ENCODE measurements around the gene TAF10. TPM values are rescaled to one million over a fixed set of nuclear protein-coding genes. Genes with fewer than 3 reads are reported as not detected.

The TAF10 gene
- total RNA-seq, 2 experiments from 2014 or later: 159 to 161 TPM

GRCh38 chr11:6617315-6617781, 5.3 kb upstream of the TAF10 start:
- H3K36me3 Mint-ChIP-seq (ENCODE audit: low read depth): peaks cover 18% of the 10 kb centered on the region
- CTCF ChIA-PET: interaction anchor here (0.6 to 4.4 kb wide), 13 partner anchors 8 to 238 kb away, joined by 3 to 59 read pairs (median 4); partner anchors contain the start of genes ILK, MRPL17 and RRP8

GRCh38 chr11:6616596-6617250, 4.7 kb upstream of the TAF10 start:
- H3K36me3 Mint-ChIP-seq (ENCODE audit: low read depth): peaks cover 18% of the 10 kb centered on the region
- H3K27ac Mint-ChIP-seq: no peak overlapping the region
- no peaks in the 10 kb centered on the region for H3K27me3 Mint-ChIP-seq
- peak overlapping the region; percentile 18 for H3K4me3 Mint-ChIP-seq
- CTCF ChIA-PET: interaction anchor here (0.5 to 4.4 kb wide), 5 partner anchors 51 to 241 kb away, joined by 3 to 59 read pairs (median 6); partner anchors contain the start of gene MRPL17
- peaks cover 6% of the 10 kb centered on the region for H3K4me1 Mint-ChIP-seq
- DNase-seq: no peak
- no peaks in the 10 kb centered on the region for H3K9me3 Mint-ChIP-seq
- POLR2A ChIA-PET: interaction anchor here (1.3 to 6.6 kb wide), 4 partner anchors 10 to 66 kb away, joined by 5 to 108 read pairs (median 34); partner anchors contain the start of genes ILK, MRPL17 and RRP8

More at GRCh38 chr11:6617315-6617781, 5.3 kb upstream of the TAF10 start:
- Mint-ChIP-seq H3K4me1 (peaks cover 6% of the 10 kb centered on the region), H3K4me3 (no peak overlapping the region), H3K27me3 (no peaks in the 10 kb centered on the region), H3K9me3 (no peaks in the 10 kb centered on the region), H3K27ac (no peak overlapping the region)
- POLR2A ChIA-PET: interaction anchor here (0.8 to 6.6 kb wide), 13 partner anchors 10 to 239 kb away, joined by 3 to 108 read pairs (median 15); partner anchors contain the start of genes APBB1, ARFIP2, ILK and MRPL17
- no peak for DNase-seq

GRCh38 chr11:6615882-6616585, 4.0 kb upstream of the TAF10 start:
- Mint-ChIP-seq H3K4me1 (peaks cover 12% of the 10 kb centered on the region), H3K27ac (no peak overlapping the region), H3K4me3 (no peak overlapping the region), H3K9me3 (no peaks in the 10 kb centered on the region), H3K27me3 (no peaks in the 10 kb centered on the region), H3K36me3 (ENCODE audit: low read depth) (peaks cover 24% of the 10 kb centered on the region)
- ChIA-PET CTCF (interaction anchor here (0.5 to 1.3 kb wide), 2 partner anchors 67 to 240 kb away, joined by 3 to 6 read pairs; partner anchors contain the start of gene MRPL17), POLR2A (interaction anchor here (1.3 kb wide), 1 partner anchor 9 kb away, joined by 5 read pairs; no protein-coding TSS in a partner anchor)
- DNase-seq: no peak

GRCh38 chr11:6615046-6615445, 3.0 kb upstream of the TAF10 start:
- POLR2A ChIA-PET: interaction anchor here (1.3 kb wide), 1 partner anchor 8 kb away, joined by 5 read pairs; no protein-coding TSS in a partner anchor
- no peaks in the 10 kb centered on the region for H3K9me3 Mint-ChIP-seq
- H3K4me1 Mint-ChIP-seq: peaks cover 22% of the 10 kb centered on the region
- H3K27me3 Mint-ChIP-seq: no peaks in the 10 kb centered on the region
- no peak overlapping the region for H3K4me3 Mint-ChIP-seq
- peaks cover 34% of the 10 kb centered on the region for H3K36me3 Mint-ChIP-seq (ENCODE audit: low read depth)
- no peak for DNase-seq
- CTCF ChIA-PET: no interaction called here
- no peak overlapping the region for H3K27ac Mint-ChIP-seq

- Mint-ChIP-seq H3K36me3 (ENCODE audit: low read depth) (peaks cover 40% of the 10 kb centered on the region), H3K9me3 (no peaks in the 10 kb centered on the region), H3K4me3 (no peak overlapping the region), H3K27me3 (no peaks in the 10 kb centered on the region), H3K27ac (no peak overlapping the region), H3K4me1 (peaks cover 28% of the 10 kb centered on the region)
- CTCF ChIA-PET: interaction anchor here (1.0 kb wide), 1 partner anchor 69 kb away, joined by 3 read pairs; the partner anchor contains the start of gene MRPL17
- POLR2A ChIA-PET: interaction anchor here (3.6 kb wide), 1 partner anchor 11 kb away, joined by 27 read pairs; the partner anchor contains the start of genes ILK and RRP8
- no peak for DNase-seq
Observed at GRCh38 chr11:6614446-6614845, 2.4 kb upstream of the TAF10 start.

GRCh38 chr11:6613496-6613895, 1.5 kb upstream of the TAF10 start:
- Mint-ChIP-seq H3K4me3 (no peak overlapping the region), H3K4me1 (peaks cover 36% of the 10 kb centered on the region), H3K27ac (no peak overlapping the region), H3K36me3 (ENCODE audit: low read depth) (peaks cover 49% of the 10 kb centered on the region), H3K9me3 (no peaks in the 10 kb centered on the region), H3K27me3 (no peaks in the 10 kb centered on the region)
- ChIA-PET POLR2A (interaction anchor here (0.8 to 3.6 kb wide), 11 partner anchors 8 to 212 kb away, joined by 3 to 37 read pairs (median 5); partner anchors contain the start of genes ARFIP2, ILK, MRPL17 and RRP8), CTCF (interaction anchor here (0.7 to 3.1 kb wide), 10 partner anchors 8 to 235 kb away, joined by 3 to 30 read pairs (median 3); partner anchors contain the start of genes ILK, MRPL17 and RRP8)
- DNase-seq: no peak

- CTCF ChIA-PET: interaction anchor here (0.6 to 3.1 kb wide), 9 partner anchors 9 to 233 kb away, joined by 3 to 30 read pairs (median 4); partner anchors contain the start of genes ARFIP2, ILK, MRPL17 and RRP8
Observed at GRCh38 chr11:6611963-6612212, 128 bp downstream of the TAF10 start.

GRCh38 chr11:6611092-6611962, 689 bp downstream of the TAF10 start:
- peak overlapping the region; percentile 87 for H3K27ac Mint-ChIP-seq
- ChIA-PET POLR2A (interaction anchor here (0.7 to 3.6 kb wide), 19 partner anchors 8 to 232 kb away, joined by 3 to 37 read pairs (median 5); partner anchors contain the start of genes ARFIP2, ILK, MRPL17 and RRP8), CTCF (interaction anchor here (0.6 to 3.1 kb wide), 9 partner anchors 9 to 232 kb away, joined by 3 to 30 read pairs (median 4); partner anchors contain the start of genes ARFIP2, ILK, MRPL17 and RRP8)
- peaks cover 57% of the 10 kb centered on the region for H3K36me3 Mint-ChIP-seq (ENCODE audit: low read depth)
- peak; percentile 18 for DNase-seq
- no peaks in the 10 kb centered on the region for H3K27me3 Mint-ChIP-seq
- H3K9me3 Mint-ChIP-seq: no peaks in the 10 kb centered on the region
- peak overlapping the region; percentile 88 for H3K4me3 Mint-ChIP-seq
- peaks cover 46% of the 10 kb centered on the region for H3K4me1 Mint-ChIP-seq

More at GRCh38 chr11:6611963-6612212, 128 bp downstream of the TAF10 start:
- Mint-ChIP-seq H3K36me3 (ENCODE audit: low read depth) (peaks cover 59% of the 10 kb centered on the region), H3K4me1 (peaks cover 50% of the 10 kb centered on the region), H3K4me3 (peak overlapping the region; percentile 88), H3K27me3 (no peaks in the 10 kb centered on the region), H3K27ac (peak overlapping the region; percentile 87), H3K9me3 (no peaks in the 10 kb centered on the region)
- no peak for DNase-seq
- POLR2A ChIA-PET: interaction anchor here (0.7 to 3.6 kb wide), 21 partner anchors 7 to 922 kb away, joined by 3 to 37 read pairs (median 5); partner anchors contain the start of genes APBB1, ARFIP2, ILK and MRPL17

GRCh38 chr11:6610591-6610990, 1.4 kb downstream of the TAF10 start:
- H3K4me3 Mint-ChIP-seq: peak overlapping the region; percentile 88
- peak; percentile 15 for DNase-seq

GRCh38 chr11:6609502-6610015, 2.5 kb downstream of the TAF10 start:
- Mint-ChIP-seq H3K9me3 (no peaks in the 10 kb centered on the region), H3K27ac (peak overlapping the region; percentile 42), H3K4me3 (peak overlapping the region; percentile 26), H3K36me3 (ENCODE audit: low read depth) (peaks cover 52% of the 10 kb centered on the region), H3K27me3 (no peaks in the 10 kb centered on the region), H3K4me1 (peaks cover 44% of the 10 kb centered on the region)
- CTCF ChIA-PET: interaction anchor here (0.7 kb wide), 1 partner anchor 8 kb away, joined by 3 read pairs; no protein-coding TSS in a partner anchor
- DNase-seq: no peak
- POLR2A ChIA-PET: interaction anchor here (1.1 to 8.4 kb wide), 3 partner anchors 10 to 14 kb away, joined by 3 to 108 read pairs (median 6); partner anchors contain the start of gene TPP1

More at GRCh38 chr11:6610591-6610990, 1.4 kb downstream of the TAF10 start:
- H3K27me3 Mint-ChIP-seq: no peaks in the 10 kb centered on the region
- peaks cover 44% of the 10 kb centered on the region for H3K4me1 Mint-ChIP-seq
- H3K27ac Mint-ChIP-seq: peak overlapping the region; percentile 87
- POLR2A ChIA-PET: interaction anchor here (1.7 to 2.9 kb wide), 4 partner anchors 9 to 72 kb away, joined by 6 to 37 read pairs (median 12); partner anchors contain the start of genes MRPL17 and TPP1
- peaks cover 55% of the 10 kb centered on the region for H3K36me3 Mint-ChIP-seq (ENCODE audit: low read depth)
- H3K9me3 Mint-ChIP-seq: no peaks in the 10 kb centered on the region
- CTCF ChIA-PET: interaction anchor here (3.1 kb wide), 1 partner anchor 73 kb away, joined by 30 read pairs; the partner anchor contains the start of gene MRPL17
